ENCODE measurements around the gene STEAP3. TPM values are rescaled to one million over a fixed set of nuclear protein-coding genes. Genes with fewer than 3 reads are reported as not detected.

Gene STEAP3
- total and polyA plus RNA-seq, 4 donors, result 1.9 to 20.3 (median 6.3) TPM

GRCh38 chr2:119195887-119196286 lies 27.7 kb upstream of the STEAP3 start:
- DNase-seq (no peak), ATAC-seq (ENCODE audit: low FRiP score) (no peak)
- Histone ChIP-seq H3K27ac (ENCODE audit: low read depth in 1 of 2, low read length in 2 of 2) (no peak overlapping the region), H3K4me3 (ENCODE audit: low read length in 2 of 2) (no peak overlapping the region), H3K4me1 (ENCODE audit: control insufficient read depth in 1 of 2, insufficient read depth in 2 of 2, low read length in 2 of 2) (no peaks in the 10 kb centered on the region), H3K27me3 (ENCODE audit: control insufficient read depth in 1 of 2, insufficient read depth in 2 of 2, low read length in 1 of 2) (no peaks in the 10 kb centered on the region), H3K36me3 (ENCODE audit: control insufficient read depth in 1 of 2, insufficient read depth in 2 of 2, low read length in 1 of 2) (no peaks in the 10 kb centered on the region), H3K9me3 (ENCODE audit: control insufficient read depth, low read length) (no peaks in the 10 kb centered on the region)
- intact Hi-C loops (cut with DNase I), result no loop called here
- WGBS, 2 donors, result 23 to 30% methylated on average over 2 of the region's 2 CpGs

DNA sequence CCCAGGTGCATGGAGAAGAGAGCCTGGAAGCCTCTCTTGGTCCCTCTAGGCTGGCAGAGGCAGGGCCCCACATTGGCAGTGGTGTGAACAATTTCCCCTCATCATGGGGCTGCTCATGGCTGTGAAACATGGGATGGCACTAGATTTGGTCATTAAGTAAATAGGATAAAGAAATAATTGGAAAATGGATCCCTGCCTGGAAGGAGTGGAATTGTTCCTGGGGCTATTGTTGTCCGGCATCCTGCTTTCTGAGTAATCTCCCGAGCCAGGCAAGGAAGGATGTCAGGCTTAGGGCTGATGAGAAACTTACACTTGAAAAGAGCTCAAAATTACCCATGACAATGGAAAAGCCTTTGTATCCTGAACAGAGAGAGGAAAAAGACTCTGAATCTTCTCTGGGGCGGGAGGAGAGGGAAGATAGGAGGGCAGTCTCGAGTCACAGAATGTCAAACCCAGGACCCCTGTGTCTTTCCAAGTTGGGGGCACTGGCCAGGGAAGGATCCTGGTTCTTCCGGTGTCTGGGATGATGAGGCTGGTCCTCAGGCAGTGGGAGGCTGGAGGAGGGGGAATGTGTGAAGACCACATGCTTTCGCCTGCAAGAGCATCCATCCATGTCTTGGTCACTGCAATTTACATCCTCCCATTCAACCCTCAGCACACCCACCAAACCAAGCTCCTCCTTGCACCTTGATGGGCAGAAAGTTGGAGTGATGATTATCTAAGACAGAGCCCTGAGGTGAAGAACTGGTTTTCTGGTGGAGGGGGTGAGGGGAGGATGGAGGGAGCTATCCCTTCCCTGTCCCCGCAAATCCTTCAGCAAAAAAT lies 27.1 kb upstream of the STEAP3 start:
- intact Hi-C loops (cut with DNase I), result no loop called here
- WGBS, 2 donors, result 49 to 60% methylated on average over 6 to 7 of the region's 7 CpGs

GRCh38 chr2:119197126-119197405 lies 26.6 kb upstream of the STEAP3 start:
- intact Hi-C loops (cut with DNase I), result no loop called here
- no peak for DNase-seq
- H3K27me3 ChIP-seq (ENCODE audit: control insufficient read depth in 1 of 2, insufficient read depth in 2 of 2, low read length in 1 of 2), result no peaks in the 10 kb centered on the region

More for the DNA sequence above, 27.1 kb upstream of the STEAP3 start:
- Histone ChIP-seq H3K36me3 (ENCODE audit: control insufficient read depth in 1 of 2, insufficient read depth in 2 of 2, low read length in 1 of 2) (no peaks in the 10 kb centered on the region), H3K9me3 (ENCODE audit: control insufficient read depth, low read length) (no peaks in the 10 kb centered on the region), H3K4me3 (ENCODE audit: low read length in 2 of 2) (no peak overlapping the region), H3K27me3 (ENCODE audit: control insufficient read depth in 1 of 2, insufficient read depth in 2 of 2, low read length in 1 of 2) (no peaks in the 10 kb centered on the region), H3K4me1 (ENCODE audit: control insufficient read depth in 1 of 2, insufficient read depth in 2 of 2, low read length in 2 of 2) (no peaks in the 10 kb centered on the region), H3K27ac (ENCODE audit: low read depth in 1 of 2, low read length in 2 of 2) (no peak overlapping the region)
- DNase-seq (no peak), ATAC-seq (ENCODE audit: low FRiP score) (no peak)

GRCh38 chr2:119197529-119198239 lies 25.9 kb upstream of the STEAP3 start:
- intact Hi-C loops (cut with DNase I), result no loop called here
- DNase-seq (no peak), ATAC-seq (ENCODE audit: low FRiP score) (no peak)
- WGBS, 2 donors, result 51 to 64% methylated on average over 10 of the region's 10 CpGs
- Histone ChIP-seq H3K4me3 (ENCODE audit: low read length in 2 of 2) (no peak overlapping the region), H3K9me3 (ENCODE audit: control insufficient read depth, low read length) (no peaks in the 10 kb centered on the region), H3K27me3 (ENCODE audit: control insufficient read depth in 1 of 2, insufficient read depth in 2 of 2, low read length in 1 of 2) (no peaks in the 10 kb centered on the region), H3K4me1 (ENCODE audit: control insufficient read depth in 1 of 2, insufficient read depth in 2 of 2, low read length in 2 of 2) (no peaks in the 10 kb centered on the region), H3K36me3 (ENCODE audit: control insufficient read depth in 1 of 2, insufficient read depth in 2 of 2, low read length in 1 of 2) (no peaks in the 10 kb centered on the region), H3K27ac (ENCODE audit: low read depth in 1 of 2, low read length in 2 of 2) (no peak overlapping the region)

More at GRCh38 chr2:119197126-119197405, 26.6 kb upstream of the STEAP3 start:
- no peak overlapping the region for H3K4me3 ChIP-seq (ENCODE audit: low read length in 2 of 2)
- H3K9me3 ChIP-seq (ENCODE audit: control insufficient read depth, low read length), result no peaks in the 10 kb centered on the region
- no peak overlapping the region for H3K27ac ChIP-seq (ENCODE audit: low read depth in 1 of 2, low read length in 2 of 2)
- ATAC-seq (ENCODE audit: low FRiP score), result no peak
- H3K4me1 ChIP-seq (ENCODE audit: control insufficient read depth in 1 of 2, insufficient read depth in 2 of 2, low read length in 2 of 2), result no peaks in the 10 kb centered on the region
- no peaks in the 10 kb centered on the region for H3K36me3 ChIP-seq (ENCODE audit: control insufficient read depth in 1 of 2, insufficient read depth in 2 of 2, low read length in 1 of 2)

DNA sequence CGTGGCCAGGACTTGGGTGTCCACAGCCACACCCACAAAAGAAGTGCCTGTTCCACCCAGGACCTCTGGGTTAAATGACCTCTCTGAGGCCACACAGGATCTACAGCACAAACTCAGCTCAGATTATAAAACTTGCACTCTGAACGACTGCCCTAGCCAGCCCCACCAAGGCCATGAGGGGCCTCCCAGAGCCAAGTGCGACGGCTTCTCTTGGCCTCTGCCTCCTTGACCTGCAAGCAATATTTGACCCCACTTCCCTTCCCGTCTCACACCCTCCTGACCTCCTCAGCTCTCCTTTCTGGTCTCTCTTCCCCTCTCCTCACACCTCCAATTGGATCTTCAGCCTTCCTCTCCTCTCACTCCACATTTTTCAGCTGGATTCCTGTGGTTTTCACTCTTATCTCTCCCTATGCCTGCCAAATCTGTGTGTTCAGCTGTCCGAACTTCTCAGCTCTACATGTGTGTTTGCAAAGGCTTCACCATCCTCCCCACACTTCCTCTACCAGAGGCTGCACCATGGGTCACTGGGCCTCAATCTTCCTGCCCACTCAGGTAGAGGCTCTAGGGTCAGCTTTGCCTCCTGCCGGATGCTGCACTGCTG lies 25.3 kb upstream of the STEAP3 start:
- 54 to 57% methylated on average over 7 of the region's 7 CpGs for WGBS, 2 donors
- intact Hi-C loops (cut with DNase I), result no loop called here
- H3K4me1 ChIP-seq (ENCODE audit: control insufficient read depth in 1 of 2, insufficient read depth in 2 of 2, low read length in 2 of 2), result no peaks in the 10 kb centered on the region
- H3K27ac ChIP-seq (ENCODE audit: low read depth in 1 of 2, low read length in 2 of 2), result no peak overlapping the region
- H3K27me3 ChIP-seq (ENCODE audit: control insufficient read depth in 1 of 2, insufficient read depth in 2 of 2, low read length in 1 of 2), result no peaks in the 10 kb centered on the region
- H3K36me3 ChIP-seq (ENCODE audit: control insufficient read depth in 1 of 2, insufficient read depth in 2 of 2, low read length in 1 of 2), result no peaks in the 10 kb centered on the region
- ATAC-seq (ENCODE audit: low FRiP score), result no peak
- H3K9me3 ChIP-seq (ENCODE audit: control insufficient read depth, low read length), result no peaks in the 10 kb centered on the region
- no peak overlapping the region for H3K4me3 ChIP-seq (ENCODE audit: low read length in 2 of 2)
- no peak for DNase-seq

GRCh38 chr2:119201815-119202214 lies 21.8 kb upstream of the STEAP3 start:
- H3K9me3 ChIP-seq (ENCODE audit: control insufficient read depth, low read length), result no peaks in the 10 kb centered on the region
- ATAC-seq (ENCODE audit: low FRiP score), result no peak

DNA sequence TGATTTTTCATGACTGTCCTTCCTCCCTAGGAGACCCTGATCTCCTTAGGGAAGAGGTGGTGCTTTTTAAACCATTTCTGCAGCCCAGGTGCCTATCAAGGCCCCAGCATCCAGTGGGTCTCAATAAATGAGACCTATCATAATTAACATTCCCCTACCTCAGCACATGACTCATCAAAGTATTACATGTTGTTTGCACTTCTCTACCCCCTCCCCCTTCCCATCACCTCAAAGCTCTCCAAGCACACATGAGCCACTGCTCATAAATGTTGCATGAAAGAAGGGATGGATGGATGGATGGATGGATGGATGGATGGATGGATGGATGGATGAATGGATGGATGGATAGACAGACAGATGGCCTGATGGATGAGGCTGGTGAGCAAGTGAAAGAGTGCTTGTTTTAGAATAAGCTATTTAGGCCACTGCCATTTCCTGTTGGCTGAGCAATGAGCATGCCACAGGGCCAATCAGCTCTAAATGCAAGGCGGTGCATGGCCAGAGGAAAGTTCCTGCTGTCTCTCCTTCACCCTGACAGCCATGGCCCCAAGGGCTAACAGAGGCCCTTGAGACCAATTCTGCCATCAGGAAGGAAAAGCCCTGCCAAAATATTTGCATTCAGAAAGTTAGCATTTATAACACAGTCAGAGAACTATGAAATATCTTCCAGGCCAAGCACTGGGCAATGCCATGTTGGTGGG lies 20.9 kb upstream of the STEAP3 start:
- Histone ChIP-seq H3K27ac (ENCODE audit: low read depth in 1 of 2, low read length in 2 of 2) (no peak overlapping the region), H3K9me3 (ENCODE audit: control insufficient read depth, low read length) (no peaks in the 10 kb centered on the region), H3K4me3 (ENCODE audit: low read length in 2 of 2) (no peak overlapping the region), H3K27me3 (ENCODE audit: control insufficient read depth in 1 of 2, insufficient read depth in 2 of 2, low read length in 1 of 2) (no peaks in the 10 kb centered on the region), H3K4me1 (ENCODE audit: control insufficient read depth in 1 of 2, insufficient read depth in 2 of 2, low read length in 2 of 2) (no peaks in the 10 kb centered on the region), H3K36me3 (ENCODE audit: control insufficient read depth in 1 of 2, insufficient read depth in 2 of 2, low read length in 1 of 2) (no peaks in the 10 kb centered on the region)
- DNase-seq (no peak), ATAC-seq (ENCODE audit: low FRiP score) (no peak)
- WGBS, 2 donors, result 60 to 67% methylated on average over 1 of the region's 1 CpG
- intact Hi-C loops (cut with DNase I), result no loop called here

More at GRCh38 chr2:119201815-119202214, 21.8 kb upstream of the STEAP3 start:
- intact Hi-C loops (cut with DNase I), result no loop called here
- H3K4me3 ChIP-seq (ENCODE audit: low read length in 2 of 2), result no peak overlapping the region
- DNase-seq, result no peak
- no peak overlapping the region for H3K27ac ChIP-seq (ENCODE audit: low read depth in 1 of 2, low read length in 2 of 2)
- 75 to 82% methylated on average over 5 of the region's 5 CpGs for WGBS, 2 donors
- no peaks in the 10 kb centered on the region for H3K27me3 ChIP-seq (ENCODE audit: control insufficient read depth in 1 of 2, insufficient read depth in 2 of 2, low read length in 1 of 2)
- no peaks in the 10 kb centered on the region for H3K36me3 ChIP-seq (ENCODE audit: control insufficient read depth in 1 of 2, insufficient read depth in 2 of 2, low read length in 1 of 2)
- H3K4me1 ChIP-seq (ENCODE audit: control insufficient read depth in 1 of 2, insufficient read depth in 2 of 2, low read length in 2 of 2), result no peaks in the 10 kb centered on the region

- no peak for DNase-seq
Measured at GRCh38 chr2:119204525-119204924, 19.1 kb upstream of the STEAP3 start.

More at GRCh38 chr2:119204525-119204924, 19.1 kb upstream of the STEAP3 start:
- H3K27ac ChIP-seq (ENCODE audit: low read depth in 1 of 2, low read length in 2 of 2), result no peak overlapping the region
- H3K4me3 ChIP-seq (ENCODE audit: low read length in 2 of 2), result no peak overlapping the region
- no peaks in the 10 kb centered on the region for H3K36me3 ChIP-seq (ENCODE audit: control insufficient read depth in 1 of 2, insufficient read depth in 2 of 2, low read length in 1 of 2)
- H3K27me3 ChIP-seq (ENCODE audit: control insufficient read depth in 1 of 2, insufficient read depth in 2 of 2, low read length in 1 of 2), result no peaks in the 10 kb centered on the region
- intact Hi-C loops (cut with DNase I), result no loop called here
- no peaks in the 10 kb centered on the region for H3K4me1 ChIP-seq (ENCODE audit: control insufficient read depth in 1 of 2, insufficient read depth in 2 of 2, low read length in 2 of 2)
- WGBS, 2 donors, result 89% methylated on average over 6 of the region's 6 CpGs
- H3K9me3 ChIP-seq (ENCODE audit: control insufficient read depth, low read length), result no peaks in the 10 kb centered on the region
- peak; percentile 57 for ATAC-seq (ENCODE audit: low FRiP score)

All from aorta (tissue), 5 donors.